Measurements from ENCODE around the gene EIF4B. TPM values are rescaled to one million over a fixed set of nuclear protein-coding genes. Genes with fewer than 3 reads are reported as not detected.

EIF4B gene
- total and polyA plus RNA-seq, 2 of the 13 experiments (the other 11 are each of a cell fraction or from before 2014, with no cell fraction given), result 416 to 548 TPM

GRCh38 chr12:53006810-53007309 lies 604 bp downstream of the EIF4B start (continued):
- TF ChIP-seq SP140L (CRISPR knock-in tag; IDR thresholded peaks at IDR 0.05; ENCODE audit: borderline replicate concordance) (0 out of 2 replicates have a peak, but pooled peaks have one; percentile 20), ZNF432 (CRISPR knock-in tag; IDR thresholded peaks at IDR 0.05; ENCODE audit: borderline replicate concordance) (no peak), FOXC1 (CRISPR knock-in tag; IDR thresholded peaks at IDR 0.05; ENCODE audit: borderline replicate concordance) (peak; percentile 13; the same call in 1 of the 2 replicates), NONO (IDR thresholded peaks at IDR 0.05) (no peak), NONO (CRISPR knock-in tag; conservative IDR thresholded peaks at IDR 0.05) (0 out of 2 replicates have a peak, but pooled peaks have one; percentile 16), ASH2L (IDR thresholded peaks at IDR 0.05; ENCODE audit: insufficient read length, low read depth, low read length) (peak; percentile 67), ZNF354B (CRISPR knock-in tag; IDR thresholded peaks at IDR 0.05) (no peak), ZC3H13 (CRISPR knock-in tag; IDR thresholded peaks at IDR 0.05) (no peak), DR1 (CRISPR knock-in tag; IDR thresholded peaks at IDR 0.05) (0 out of 2 replicates have a peak, but pooled peaks have one; percentile 41), ZNF780A (CRISPR knock-in tag; IDR thresholded peaks at IDR 0.05) (no peak), ZNF124 (CRISPR knock-in tag; IDR thresholded peaks at IDR 0.05) (no peak), TRIM22 (IDR thresholded peaks at IDR 0.05) (no peak), SATB2 (CRISPR knock-in tag; IDR thresholded peaks at IDR 0.05) (no peak), MED1 (CRISPR knock-in tag; IDR thresholded peaks at IDR 0.05) (no peak), TFDP1 (CRISPR knock-in tag; IDR thresholded peaks at IDR 0.05; ENCODE audit: borderline replicate concordance) (peak; percentile 48; the same call in 1 of the 2 replicates), ZNF674 (CRISPR knock-in tag; IDR thresholded peaks at IDR 0.05; ENCODE audit: low read depth) (no peak), ZNF3 (CRISPR knock-in tag; IDR thresholded peaks at IDR 0.05) (no peak), ZNF709 (CRISPR knock-in tag; IDR thresholded peaks at IDR 0.05) (0 out of 2 replicates have a peak, but pooled peaks have one; percentile 6), NR3C1 (CRISPR knock-in tag; IDR thresholded peaks at IDR 0.05) (no peak), MED8 (CRISPR knock-in tag; IDR thresholded peaks at IDR 0.05; ENCODE audit: insufficient replicate concordance) (no peak), SOX6 (IDR thresholded peaks at IDR 0.05) (no peak), SOX6 (CRISPR knock-in tag; IDR thresholded peaks at IDR 0.05) (no peak), KDM2A (CRISPR knock-in tag; IDR thresholded peaks at IDR 0.05; ENCODE audit: borderline replicate concordance, low read depth) (no peak), TEAD2 (CRISPR knock-in tag; IDR thresholded peaks at IDR 0.05) (no peak), ZNF431 (CRISPR knock-in tag; IDR thresholded peaks at IDR 0.05; ENCODE audit: borderline replicate concordance, low read depth) (0 out of 2 replicates have a peak, but pooled peaks have one; percentile 20), U2AF1 (optimal IDR thresholded peaks at IDR 0.05; ENCODE audit: low read depth, low read length) (peak; percentile 76), ZNF580 (CRISPR knock-in tag; IDR thresholded peaks at IDR 0.05; ENCODE audit: borderline replicate concordance, low read depth) (no peak), RBFOX2 (IDR thresholded peaks at IDR 0.05; ENCODE audit: low read depth, low read length) (peak; percentile 75), BRCA1 (CRISPR knock-in tag; IDR thresholded peaks at IDR 0.05) (no peak), POLR2G (IDR thresholded peaks at IDR 0.05; ENCODE audit: low read depth, low read length) (peak; percentile 20; the same call in 1 of the 2 replicates), HOXA5 (CRISPR knock-in tag; IDR thresholded peaks at IDR 0.05) (no peak), KLF13 (CRISPR knock-in tag; IDR thresholded peaks at IDR 0.05) (no peak)
